H9 (cell line): ENCODE measurements around the gene KAZN. TPM values are rescaled to one million over a fixed set of nuclear protein-coding genes. Genes with fewer than 3 reads are reported as not detected.

Experiments
- DNase-seq: peaks from one replicate; pipeline ENCODE4 v3.0.0-alpha.2; 2017
- H2AFZ ChIP-seq: one replicate; pipeline ENCODE4 v1.6.1; 2013; ENCODE audit warnings: mild to moderate bottlenecking, low read length, control low read depth, moderate library complexity
- H2AK5ac ChIP-seq: 2 replicates; pipeline ENCODE4 v1.6.1; 2013; ENCODE audit warnings: low read length, control low read depth, mixed read lengths; ENCODE audit not compliant: insufficient read length
- H2BK120ac ChIP-seq: one replicate; pipeline ENCODE4 v1.6.1; 2013; ENCODE audit warnings: low read depth, mild to moderate bottlenecking, low read length, control low read depth, inconsistent platforms; ENCODE audit not compliant: poor library complexity, severe bottlenecking
- H2BK12ac ChIP-seq: 2 replicates; pipeline ENCODE4 v1.6.1; 2013; ENCODE audit warnings: low read length, control low read depth, mixed read lengths, low read depth; ENCODE audit not compliant: insufficient read length
- H2BK15ac ChIP-seq: 2 replicates; pipeline ENCODE4 v1.6.1; 2013; ENCODE audit warnings: low read depth, low read length, control low read depth
- H2BK20ac ChIP-seq: one replicate; pipeline ENCODE4 v1.6.1; 2013; ENCODE audit warnings: low read depth, mild to moderate bottlenecking, low read length, control low read depth, inconsistent platforms; ENCODE audit not compliant: poor library complexity, severe bottlenecking
- H2BK5ac ChIP-seq: 2 replicates; pipeline ENCODE4 v1.6.1; 2013; ENCODE audit warnings: low read length, control low read depth, mixed read lengths; ENCODE audit not compliant: insufficient read length
- H3K14ac ChIP-seq: 2 replicates; pipeline ENCODE4 v1.6.1; 2013; ENCODE audit warnings: low read length, control low read depth; ENCODE audit not compliant: insufficient read depth
- H3K18ac ChIP-seq: 2 replicates; pipeline ENCODE4 v1.6.1; 2013; ENCODE audit warnings: low read depth, mild to moderate bottlenecking, mixed read lengths, low read length, control low read depth; ENCODE audit not compliant: insufficient read length
- H3K23ac ChIP-seq: 2 replicates; pipeline ENCODE4 v1.6.1; 2013; ENCODE audit warnings: low read length, control low read depth, mixed read lengths, low read depth; ENCODE audit not compliant: insufficient read length
- H3K23me2 ChIP-seq: 2 replicates; pipeline ENCODE4 v1.6.1; 2013; ENCODE audit warnings: low read depth, mild to moderate bottlenecking, mixed read lengths, low read length, control low read depth; ENCODE audit not compliant: insufficient read length, poor library complexity, severe bottlenecking
- H3K27ac ChIP-seq: 2 replicates; pipeline ENCODE4 v1.5.1; 2013; ENCODE audit warnings: low read length, control low read depth, mixed read lengths, low read depth; ENCODE audit not compliant: insufficient read length
- H3K27me3 ChIP-seq: 2 replicates; pipeline ENCODE4 v1.6.1; 2013; ENCODE audit warnings: low read length, control low read depth, inconsistent platforms; ENCODE audit not compliant: insufficient read depth
- H3K4ac ChIP-seq: 2 replicates; pipeline ENCODE4 v1.6.1; 2013; ENCODE audit warnings: low read depth, mild to moderate bottlenecking, control low read depth, inconsistent platforms, low read length, moderate library complexity
- H3K4me1 ChIP-seq: 2 replicates; pipeline ENCODE4 v1.6.1; 2013; ENCODE audit warnings: low read length, control low read depth, inconsistent platforms; ENCODE audit not compliant: insufficient read depth
- H3K4me2 ChIP-seq: 2 replicates; pipeline ENCODE4 v1.6.1; 2013; ENCODE audit warnings: low read length, control low read depth, mixed read lengths; ENCODE audit not compliant: insufficient read length, insufficient read depth
- H3K56ac ChIP-seq: 2 replicates; pipeline ENCODE4 v1.6.1; 2013; ENCODE audit warnings: low read depth, mild to moderate bottlenecking, mixed read lengths, low read length, control low read depth; ENCODE audit not compliant: insufficient read length
- H3K79me1 ChIP-seq: 2 replicates; pipeline ENCODE4 v1.6.1; 2013; ENCODE audit warnings: low read depth, mild to moderate bottlenecking, moderate library complexity, low read length, control low read depth, inconsistent platforms; ENCODE audit not compliant: insufficient read depth, poor library complexity, severe bottlenecking
- H3K79me2 ChIP-seq: 2 replicates; pipeline ENCODE4 v1.6.1; 2013; ENCODE audit warnings: low read length, control low read depth, inconsistent platforms; ENCODE audit not compliant: insufficient read depth
- H3K9ac ChIP-seq: 2 replicates; pipeline ENCODE4 v1.6.1; 2013; ENCODE audit warnings: low read length, control low read depth, mixed read lengths; ENCODE audit not compliant: insufficient read length; ENCODE audit errors: extremely low read depth
- H3K9me3 ChIP-seq: one replicate; pipeline ENCODE4 v1.6.1; 2013; ENCODE audit warnings: low read depth, low read length, inconsistent platforms; ENCODE audit not compliant: control insufficient read depth
- H3T11ph ChIP-seq: one replicate; pipeline ENCODE4 v1.6.1; 2013; ENCODE audit warnings: mild to moderate bottlenecking, low read length, control low read depth, inconsistent platforms
- H4K20me1 ChIP-seq: one replicate; pipeline ENCODE4 v1.6.1; 2013; ENCODE audit not compliant: control insufficient read depth, insufficient read length, insufficient read depth
- H4K5ac ChIP-seq: 2 replicates; pipeline ENCODE4 v1.6.1; 2013; ENCODE audit warnings: low read depth, mild to moderate bottlenecking, mixed read lengths, low read length, control low read depth; ENCODE audit not compliant: insufficient read length
- H4K8ac ChIP-seq: replicated peaks from 2 replicates; pipeline ENCODE4 v1.6.1; 2013; ENCODE audit warnings: low read length, control low read depth, mixed read lengths, low read depth; ENCODE audit not compliant: insufficient read length
- H4K91ac ChIP-seq: 2 replicates; pipeline ENCODE4 v1.6.1; 2013; ENCODE audit warnings: low read depth, mild to moderate bottlenecking, moderate library complexity, mixed read lengths, low read length, control low read depth; ENCODE audit not compliant: insufficient read length
- H3K27ac Mint-ChIP-seq, 3 experiments: 2 replicates in 2 of 3; 3 replicates in 1 of 3; pipeline ENCODE4 v1.8.0; 2020 to 2021; ENCODE audit warnings: mixed read lengths in 3 of 3, mild to moderate bottlenecking in 1 of 3, moderate library complexity in 1 of 3
- H3K27me3 Mint-ChIP-seq: 2 replicates; pipeline ENCODE4 v1.8.0; 2021; ENCODE audit warnings: low read depth, mild to moderate bottlenecking, moderate library complexity, mixed read lengths
- H3K36me3 Mint-ChIP-seq, 3 experiments: 2 replicates in 2 of 3; 3 replicates in 1 of 3; pipeline ENCODE4 v1.8.0; 2020 to 2021; ENCODE audit warnings: low read depth in 3 of 3, mixed read lengths in 3 of 3; ENCODE audit not compliant: insufficient read depth in 1 of 3
- H3K4me1 Mint-ChIP-seq, 2 experiments: 2 replicates each; pipeline ENCODE4 v1.8.0; 2020; ENCODE audit warnings: mixed read lengths in 2 of 2
- H3K4me3 Mint-ChIP-seq, 2 experiments: 2 replicates in 1 of 2; 3 replicates in 1 of 2; pipeline ENCODE4 v1.8.0; 2020 to 2021; ENCODE audit warnings: mild to moderate bottlenecking in 2 of 2, mixed read lengths in 2 of 2, moderate library complexity in 1 of 2
- H3K9me3 Mint-ChIP-seq, 2 experiments: 2 replicates in 1 of 2; 3 replicates in 1 of 2; pipeline ENCODE4 v1.8.0; 2020; ENCODE audit warnings: mild to moderate bottlenecking in 2 of 2, mixed read lengths in 2 of 2, moderate library complexity in 1 of 2
- CTCF ChIP-seq: fragments of 200-600 bp; sonication (generic); conservative IDR thresholded peaks from 3 replicates; pipeline ENCODE4 v1.8.0; 2021; ENCODE audit warnings: antibody characterized with exemption, mild to moderate bottlenecking
- WGBS: extraction: QIAGEN DNeasy Blood & Tissue Kit; methylation state at CpG from one replicate; pipeline ENCODE4 v1.1.7; 2013; ENCODE audit warnings: missing lambda C conversion rate, low lambda C conversion rate, mixed read lengths; ENCODE audit not compliant: insufficient read length; ENCODE audit errors: extremely low coverage; 5-methylcytosine and 5-hydroxymethylcytosine counted together
- total RNA-seq: library from RNA; stranded (reverse); gene quantifications from 2 replicates; pipeline ENCODE4 v1.2.1, GENCODE V29; 2021

KAZN gene
- total RNA-seq, 1 experiment from 2014 or later: 7.6 TPM

- Histone ChIP-seq H4K91ac (no peak overlapping the region), H4K8ac (no peak overlapping the region), H3K79me2 (no peaks in the 10 kb centered on the region), H3K4ac (no peak overlapping the region), H3K56ac (no peak overlapping the region), H3K9ac (no peak overlapping the region), H3K4me2 (no peak overlapping the region), H3K23ac (no peak overlapping the region), H3K79me1 (no peaks in the 10 kb centered on the region), H2BK5ac (no peak overlapping the region), H3K18ac (no peak overlapping the region), H2BK12ac (no peak overlapping the region), H3K23me2 (no peaks in the 10 kb centered on the region), H3T11ph (no peak overlapping the region), H2AK5ac (no peak overlapping the region), H3K14ac (no peak overlapping the region), H4K5ac (no peak overlapping the region), H2BK20ac (no peak overlapping the region), H3K27ac (no peak overlapping the region), H2AFZ (no peak overlapping the region), H2BK15ac (no peak overlapping the region; the same call in 1 of the 2 replicates), H2BK120ac (no peak overlapping the region), H3K27me3 (no peaks in the 10 kb centered on the region), H4K20me1 (no peaks in the 10 kb centered on the region), H3K4me1 (no peaks in the 10 kb centered on the region), H3K9me3 (no peaks in the 10 kb centered on the region)
- Mint-ChIP-seq H3K9me3 (no peaks in the 10 kb centered on the region), H3K36me3 (no peaks in the 10 kb centered on the region), H3K27ac (no peak overlapping the region), H3K27me3 (no peaks in the 10 kb centered on the region), H3K4me1 (peaks cover 16 to 18% of the 10 kb centered on the region in 2 experiments), H3K4me3 (no peak overlapping the region)
- WGBS: no CpG with 5 or more reads among the region's 7 CpGs
- no peak for TF ChIP-seq CTCF
- DNase-seq: no peak
These were observed 56.9 kb downstream of the KAZN start for GRCh38 chr1:14655385-14655784.
